ENCODE measurements around the gene PDGFA.

Gene PDGFA

GRCh38 chr7:500521-501420 is 18.9 kb downstream of the PDGFA start:
- no peak for DNase-seq

GRCh38 chr7:499853-500485 is 19.7 kb downstream of the PDGFA start:
- no peak for DNase-seq

- no peak for DNase-seq
Observed at GRCh38 chr7:498678-499641, 20.7 kb downstream of the PDGFA start.

GRCh38 chr7:497946-498655 is 21.5 kb downstream of the PDGFA start:
- DNase-seq = no peak

- no peak for DNase-seq
Observed at GRCh38 chr7:497346-497745, 22.3 kb downstream of the PDGFA start.

- no peak for DNase-seq
Observed at GRCh38 chr7:496528-497295, 22.9 kb downstream of the PDGFA start.

- DNase-seq = no peak
Observed at GRCh38 chr7:495761-496321, 23.8 kb downstream of the PDGFA start.

- no peak for DNase-seq
Observed at GRCh38 chr7:495326-495725, 24.3 kb downstream of the PDGFA start.

GRCh38 chr7:494906-495305 is 24.7 kb downstream of the PDGFA start:
- DNase-seq = no peak

GRCh38 chr7:494259-494687 is 25.4 kb downstream of the PDGFA start:
- DNase-seq = no peak

- DNase-seq = no peak
Observed at GRCh38 chr7:493661-494251, 25.9 kb downstream of the PDGFA start.

- no peak for DNase-seq
Observed at GRCh38 chr7:492714-493065, 27.0 kb downstream of the PDGFA start.

- DNase-seq = no peak
Observed at GRCh38 chr7:491958-492713, 27.5 kb downstream of the PDGFA start.

- no peak for DNase-seq
Observed at GRCh38 chr7:491292-491957, 28.2 kb downstream of the PDGFA start.

GRCh38 chr7:490461-491291 is 29.0 kb downstream of the PDGFA start:
- no peak for DNase-seq

- DNase-seq = no peak
Observed at GRCh38 chr7:489876-490275, 29.8 kb downstream of the PDGFA start.

GRCh38 chr7:486216-486743 is 33.4 kb downstream of the PDGFA start:
- DNase-seq = no peak
